CD4-positive, alpha-beta T cell (primary cell): ENCODE measurements around the gene SLC29A1. TPM values are rescaled to one million over a fixed set of nuclear protein-coding genes. Genes with fewer than 3 reads are reported as not detected.

Source experiments
- ATAC-seq: fragments of 200-7000 bp; cut with Tn5 transposase; one replicate; pipeline ENCODE4 v1.10.0; 2022; ENCODE audit warnings: mild to moderate bottlenecking; ENCODE audit not compliant: poor library complexity
- CTCF ChIA-PET: fragments of 350-600 bp; sonication (Branson Sonifier 250); formaldehyde crosslinking; loops from one replicate; lab custom pipeline; 2021; ENCODE audit warnings: antibody characterized with exemption, inconsistent platforms; lab: Charles Lee
- POLR2A ChIA-PET: fragments of 350-600 bp; sonication (Branson Sonifier 250); formaldehyde crosslinking; loops from one replicate; lab custom pipeline; 2021; ENCODE audit warnings: antibody characterized with exemption, inconsistent platforms; lab: Charles Lee
- DNase-seq, 14 experiments: peaks; one replicate each; pipeline ENCODE4 v3.0.0-alpha.2; 2013 to 2020; ENCODE audit warnings: mixed read lengths in 2 of 14
- H3K27ac ChIP-seq, 2 donors: one replicate each; pipeline versions ENCODE4 v1.5.1 to v1.7.0; 2013; ENCODE audit warnings: low read length in 2 of 2, low read depth in 1 of 2, mild to moderate bottlenecking in 1 of 2
- H3K27me3 ChIP-seq, 2 experiments: 1 replicate in 1 of 2; 2 replicates in 1 of 2; pipeline versions ENCODE4 v1.6.1 to v1.7.0; 2013; ENCODE audit warnings: low read length in 2 of 2, control low read depth in 1 of 2, mild to moderate bottlenecking in 1 of 2, moderate library complexity in 1 of 2; ENCODE audit not compliant: insufficient read depth in 2 of 2, control insufficient read depth in 1 of 2
- H3K36me3 ChIP-seq: one replicate; pipeline ENCODE4 v1.6.1; 2013; ENCODE audit warnings: low read length, control low read depth; ENCODE audit not compliant: insufficient read depth
- H3K4me1 ChIP-seq: one replicate; pipeline ENCODE4 v1.6.1; 2013; ENCODE audit warnings: low read length, control low read depth; ENCODE audit not compliant: insufficient read depth
- H3K4me3 ChIP-seq: one replicate; pipeline ENCODE4 v1.5.1; 2013; ENCODE audit warnings: mild to moderate bottlenecking, low read length, moderate library complexity
- H3K9me3 ChIP-seq, 2 experiments: 1 replicate in 1 of 2; 2 replicates in 1 of 2; pipeline versions ENCODE4 v1.6.1 to v1.7.0; 2013; ENCODE audit warnings: low read length in 2 of 2, mild to moderate bottlenecking in 2 of 2, control low read depth in 1 of 2, moderate library complexity in 1 of 2; ENCODE audit not compliant: control insufficient read depth in 1 of 2, insufficient read depth in 1 of 2
- H3K27ac Mint-ChIP-seq: one replicate; pipeline ENCODE4 v1.8.0; 2020; ENCODE audit warnings: mixed read lengths
- H3K27me3 Mint-ChIP-seq: one replicate; pipeline ENCODE4 v1.8.0; 2021; ENCODE audit warnings: mixed read lengths
- H3K36me3 Mint-ChIP-seq: one replicate; pipeline ENCODE4 v1.8.0; 2021; ENCODE audit warnings: low read depth, mixed read lengths
- H3K4me1 Mint-ChIP-seq: one replicate; pipeline ENCODE4 v1.8.0; 2021; ENCODE audit warnings: low read depth, mixed read lengths
- H3K4me3 Mint-ChIP-seq: one replicate; pipeline ENCODE4 v1.8.0; 2020; ENCODE audit warnings: mild to moderate bottlenecking, mixed read lengths
- H3K9me3 Mint-ChIP-seq: one replicate; pipeline ENCODE4 v1.8.0; 2020; ENCODE audit warnings: mixed read lengths
- CTCF ChIP-seq: fragments of 200-600 bp; IDR thresholded peaks from one replicate; pipeline ENCODE4 v1.8.0; 2022; ENCODE audit warnings: antibody characterized with exemption, mild to moderate bottlenecking
- intact Hi-C, 2 experiments: fragments of 100-400 bp; cut with DNase I in 1 of 2; cut with micrococcal nuclease in 1 of 2; formaldehyde crosslinking; loops; one replicate each; pipeline versions ENCODE4 v1.15.1 to v1.9.0; 2023 to 2025; cut with DNase I, micrococcal nuclease
- total RNA-seq, 174 experiments: library from RNA in 2 of 174; stranded (reverse) in 2 of 174; gene quantifications; one replicate each; pipeline ENCODE4 v1.2.3 and lab custom pipeline; 2021 to 2026

SLC29A1 gene
- total RNA-seq, 2 experiments from 2014 or later: 0.67 to 1.3 TPM

GRCh38 chr6:44247338-44248302 is 24.2 kb downstream of the SLC29A1 start:
- peaks cover 44% of the 10 kb centered on the region for H3K36me3 ChIP-seq
- H3K36me3 Mint-ChIP-seq: peaks cover 66% of the 10 kb centered on the region
- H3K4me1 Mint-ChIP-seq: peaks cover 53% of the 10 kb centered on the region
- peak overlapping the region; percentile 93 for H3K27ac Mint-ChIP-seq
- H3K4me3 ChIP-seq: peak overlapping the region; percentile 70
- no peaks in the 10 kb centered on the region for H3K9me3 ChIP-seq
- peak; percentile 75 to 93 (median 86) for DNase-seq
- H3K27ac ChIP-seq: peak overlapping the region; percentile 92 to 98
- peak; percentile 55 for ATAC-seq
- peaks cover 37% of the 10 kb centered on the region for H3K4me1 ChIP-seq
- TF ChIP-seq CTCF: no peak
- peak overlapping the region; percentile 96 for H3K4me3 Mint-ChIP-seq
- H3K9me3 Mint-ChIP-seq: no peaks in the 10 kb centered on the region
- no peaks in the 10 kb centered on the region for H3K27me3 ChIP-seq
- POLR2A ChIA-PET: interaction anchor here (0.8 to 4.6 kb wide), 22 partner anchors 8 to 1521 kb away, joined by 3 to 135 read pairs (median 6); partner anchors contain the start of genes AARS2, CDC5L, GTPBP2 and PEX6
- CTCF ChIA-PET: interaction anchor here (0.6 to 4.1 kb wide), 7 partner anchors 9 to 1137 kb away, joined by 3 to 13 read pairs (median 6); partner anchors contain the start of genes AARS2, NFKBIE, SLC29A1 and SLC35B2
- intact Hi-C loops: loop anchor here (1.0 to 2.0 kb wide), 3 partner anchors 10 to 18 kb away; partner anchors contain the start of genes NFKBIE (in 2 of the 2) and SLC35B2 (in 1 of the 2)
- H3K27me3 Mint-ChIP-seq: peaks cover 5% of the 10 kb centered on the region

- ChIA-PET CTCF (interaction anchor here (0.6 to 4.1 kb wide), 4 partner anchors 11 to 1136 kb away, joined by 3 to 13 read pairs (median 6); partner anchors contain the start of genes NFKBIE and SLC29A1), POLR2A (interaction anchor here (2.3 to 4.6 kb wide), 4 partner anchors 7 to 64 kb away, joined by 9 to 135 read pairs (median 26); partner anchors contain the start of genes AARS2 and SLC35B2)
- peaks cover 42% of the 10 kb centered on the region for H3K4me1 ChIP-seq
- peak overlapping the region; percentile 70 for H3K4me3 ChIP-seq
- no peak for TF ChIP-seq CTCF
- peak overlapping the region; percentile 93 for H3K27ac Mint-ChIP-seq
- H3K36me3 ChIP-seq: peaks cover 54% of the 10 kb centered on the region
- DNase-seq: no peak
- peaks cover 5% of the 10 kb centered on the region for H3K27me3 Mint-ChIP-seq
- no peak for ATAC-seq
- peak overlapping the region; percentile 96 for H3K4me3 Mint-ChIP-seq
- peak overlapping the region in 1 of 2 donors; percentile 98 for H3K27ac ChIP-seq
- no peaks in the 10 kb centered on the region for H3K9me3 Mint-ChIP-seq
- no peaks in the 10 kb centered on the region for H3K27me3 ChIP-seq
- H3K9me3 ChIP-seq: no peaks in the 10 kb centered on the region
- intact Hi-C loops: no loop called here
- peaks cover 76% of the 10 kb centered on the region for H3K36me3 Mint-ChIP-seq
- peaks cover 62% of the 10 kb centered on the region for H3K4me1 Mint-ChIP-seq
Measured at GRCh38 chr6:44248579-44248978, 25.2 kb downstream of the SLC29A1 start.

GRCh38 chr6:44249082-44249748 is 25.8 kb downstream of the SLC29A1 start:
- H3K4me3 ChIP-seq: no peak overlapping the region
- no peak for TF ChIP-seq CTCF
- peak overlapping the region; percentile 96 for H3K4me3 Mint-ChIP-seq
- H3K9me3 Mint-ChIP-seq: no peaks in the 10 kb centered on the region
- H3K36me3 ChIP-seq: peaks cover 60% of the 10 kb centered on the region
- POLR2A ChIA-PET: no interaction called here
- no peaks in the 10 kb centered on the region for H3K27me3 ChIP-seq
- ATAC-seq: no peak
- peaks cover 82% of the 10 kb centered on the region for H3K36me3 Mint-ChIP-seq
- H3K4me1 Mint-ChIP-seq: peaks cover 65% of the 10 kb centered on the region
- intact Hi-C loops: no loop called here
- peaks cover 46% of the 10 kb centered on the region for H3K4me1 ChIP-seq
- H3K9me3 ChIP-seq: no peaks in the 10 kb centered on the region
- CTCF ChIA-PET: interaction anchor here (4.1 kb wide), 1 partner anchor 11 kb away, joined by 13 read pairs; no protein-coding TSS in a partner anchor
- H3K27ac Mint-ChIP-seq: peak overlapping the region; percentile 93
- peaks cover 5% of the 10 kb centered on the region for H3K27me3 Mint-ChIP-seq
- DNase-seq: no peak
- H3K27ac ChIP-seq: peak overlapping the region in 1 of 2 donors; percentile 29
